ENCODE data around the gene CPA5. TPM values are rescaled to one million over a fixed set of nuclear protein-coding genes. Genes with fewer than 3 reads are reported as not detected.

The CPA5 gene
- total RNA-seq, 1 donor from 2014 or later, result not detected

DNA sequence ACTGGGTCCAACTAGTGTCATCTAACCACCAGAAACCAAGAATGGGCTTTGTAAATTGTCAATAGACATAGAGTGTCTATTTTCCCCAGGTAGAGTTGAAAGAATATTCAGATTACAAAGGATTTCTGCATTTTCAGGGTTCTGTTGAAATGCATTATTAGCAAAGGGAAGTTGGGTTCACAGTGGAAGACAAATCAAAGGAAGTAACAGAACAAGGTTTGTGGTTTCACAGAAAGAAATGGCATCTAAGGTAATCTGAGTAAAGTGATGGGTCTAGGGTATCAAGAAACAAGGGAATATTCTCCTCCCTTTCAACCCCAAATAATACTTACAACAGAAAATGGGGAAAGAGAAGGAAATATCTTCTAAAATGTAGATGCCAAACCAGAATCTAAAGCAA lies 70.4 kb downstream of the CPA5 start:
- DNase-seq (no peak), ATAC-seq (no peak)
- TF ChIP-seq, protein P1, sequence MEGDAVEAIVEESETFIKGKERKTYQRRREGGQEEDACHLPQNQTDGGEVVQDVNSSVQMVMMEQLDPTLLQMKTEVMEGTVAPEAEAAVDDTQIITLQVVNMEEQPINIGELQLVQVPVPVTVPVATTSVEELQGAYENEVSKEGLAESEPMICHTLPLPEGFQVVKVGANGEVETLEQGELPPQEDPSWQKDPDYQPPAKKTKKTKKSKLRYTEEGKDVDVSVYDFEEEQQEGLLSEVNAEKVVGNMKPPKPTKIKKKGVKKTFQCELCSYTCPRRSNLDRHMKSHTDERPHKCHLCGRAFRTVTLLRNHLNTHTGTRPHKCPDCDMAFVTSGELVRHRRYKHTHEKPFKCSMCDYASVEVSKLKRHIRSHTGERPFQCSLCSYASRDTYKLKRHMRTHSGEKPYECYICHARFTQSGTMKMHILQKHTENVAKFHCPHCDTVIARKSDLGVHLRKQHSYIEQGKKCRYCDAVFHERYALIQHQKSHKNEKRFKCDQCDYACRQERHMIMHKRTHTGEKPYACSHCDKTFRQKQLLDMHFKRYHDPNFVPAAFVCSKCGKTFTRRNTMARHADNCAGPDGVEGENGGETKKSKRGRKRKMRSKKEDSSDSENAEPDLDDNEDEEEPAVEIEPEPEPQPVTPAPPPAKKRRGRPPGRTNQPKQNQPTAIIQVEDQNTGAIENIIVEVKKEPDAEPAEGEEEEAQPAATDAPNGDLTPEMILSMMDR (IDR thresholded peaks at IDR 0.05), result no peak
- no peaks in the 10 kb centered on the region for H3K36me3 ChIP-seq
- no peaks in the 10 kb centered on the region for H3K9me3 ChIP-seq
- H3K27ac ChIP-seq, result no peak overlapping the region
- no peak overlapping the region for H3K4me3 ChIP-seq
- H3K4me1 ChIP-seq, result no peaks in the 10 kb centered on the region
- no peaks in the 10 kb centered on the region for H3K27me3 ChIP-seq (ENCODE audit: low read depth)
- intact Hi-C loops (cut with DNase I), result no loop called here

DNA sequence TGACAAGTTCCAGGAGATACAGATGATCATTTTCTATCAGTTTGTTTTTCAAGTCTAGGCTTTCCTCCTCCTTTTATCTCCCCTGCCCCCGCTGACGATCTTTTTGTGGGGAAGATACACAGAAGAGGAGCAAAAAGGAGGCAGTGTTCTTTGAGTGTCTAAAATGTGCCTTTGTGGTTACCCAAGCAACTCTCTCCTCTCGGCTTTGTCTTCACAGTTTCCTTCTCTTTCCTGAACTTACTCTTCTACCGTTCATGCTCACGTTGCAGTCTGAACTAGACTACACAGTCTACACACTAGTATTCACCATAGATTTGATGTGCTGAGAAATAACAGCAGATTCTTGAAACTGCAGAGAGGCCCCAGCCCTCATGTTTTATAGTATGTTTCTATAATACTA lies 72.6 kb downstream of the CPA5 start:
- DNase-seq (no peak), ATAC-seq (no peak)
- no peaks in the 10 kb centered on the region for H3K36me3 ChIP-seq
- no peaks in the 10 kb centered on the region for H3K27me3 ChIP-seq (ENCODE audit: low read depth)
- H3K9me3 ChIP-seq, result no peaks in the 10 kb centered on the region
- peaks cover 13% of the 10 kb centered on the region for H3K4me1 ChIP-seq
- H3K27ac ChIP-seq, result no peak overlapping the region
- TF ChIP-seq, protein P1 (IDR thresholded peaks at IDR 0.05), result no peak
- no peak overlapping the region for H3K4me3 ChIP-seq
- intact Hi-C loops (cut with DNase I), result no loop called here

DNA sequence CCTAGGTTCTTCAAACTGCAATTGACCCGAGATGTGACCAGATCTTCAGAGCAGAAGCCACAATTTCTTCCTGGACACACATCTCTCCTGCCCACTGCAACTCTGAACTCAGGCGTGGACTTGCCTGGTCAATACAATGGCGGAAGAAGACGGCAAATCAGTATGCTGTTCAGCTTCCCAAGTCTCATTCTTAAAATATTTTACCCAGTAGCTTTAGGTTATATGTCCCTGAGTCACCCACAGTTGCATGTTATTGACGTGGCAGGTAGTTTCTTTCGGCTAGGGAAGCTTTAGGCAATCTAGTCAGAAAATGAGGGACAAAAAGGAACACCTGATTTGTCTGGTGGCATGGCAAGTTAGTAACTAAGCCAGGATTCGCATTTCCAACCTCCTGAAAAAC lies 73.7 kb downstream of the CPA5 start:
- H3K4me3 ChIP-seq, result no peak overlapping the region
- no peaks in the 10 kb centered on the region for H3K27me3 ChIP-seq (ENCODE audit: low read depth)
- H3K9me3 ChIP-seq, result no peaks in the 10 kb centered on the region
- no peak overlapping the region for H3K27ac ChIP-seq
- peaks cover 13% of the 10 kb centered on the region for H3K4me1 ChIP-seq
- TF ChIP-seq, protein P1 (IDR thresholded peaks at IDR 0.05), result no peak
- ATAC-seq (no peak), DNase-seq (no peak)
- intact Hi-C loops (cut with DNase I), result no loop called here
- H3K36me3 ChIP-seq, result no peaks in the 10 kb centered on the region

Other genes starting within 250 kb of the CPA5 start
- 21.7 TPM for gene TMEM209, start 139.4 kb upstream of the CPA5 start, total RNA-seq
- not detected for gene SSMEM1, start 137.0 kb upstream of the CPA5 start, total RNA-seq
- gene CPA2, start 78.0 kb upstream of the CPA5 start, total RNA-seq, result not detected
- gene CPA4, start 51.7 kb upstream of the CPA5 start, total RNA-seq, result not detected
- gene CPA1, start 35.7 kb downstream of the CPA5 start, total RNA-seq, result 0.30 TPM
- 10.0 TPM for gene CEP41, start 96.2 kb downstream of the CPA5 start, total RNA-seq
- 34.7 TPM for gene MEST, start 147.3 kb downstream of the CPA5 start, total RNA-seq

Data from lower lobe of right lung (tissue), 2 donors.